ENCODE results near the gene DNAJC11.

DNAJC11 gene

GRCh38 chr1:6585841-6586240, 115.8 kb downstream of the DNAJC11 start:
- Mint-ChIP-seq H3K27ac (no peak overlapping the region), H3K36me3 (ENCODE audit: low read depth) (peaks cover 10% of the 10 kb centered on the region), H3K9me3 (no peaks in the 10 kb centered on the region), H3K4me3 (no peak overlapping the region), H3K27me3 (no peaks in the 10 kb centered on the region), H3K4me1 (peaks cover 21% of the 10 kb centered on the region)
- no peak for DNase-seq
- ATAC-seq = no peak

GRCh38 chr1:6585081-6585722, 116.4 kb downstream of the DNAJC11 start:
- H3K27ac Mint-ChIP-seq = no peak overlapping the region
- H3K9me3 Mint-ChIP-seq = no peaks in the 10 kb centered on the region
- H3K4me1 Mint-ChIP-seq = peaks cover 23% of the 10 kb centered on the region
- no peaks in the 10 kb centered on the region for H3K27me3 Mint-ChIP-seq
- peaks cover 10% of the 10 kb centered on the region for H3K36me3 Mint-ChIP-seq (ENCODE audit: low read depth)
- ATAC-seq (no peak), DNase-seq (no peak)
- no peak overlapping the region for H3K4me3 Mint-ChIP-seq
